ENCODE data around the gene QRFP. TPM values are rescaled to one million over a fixed set of nuclear protein-coding genes. Genes with fewer than 3 reads are reported as not detected.

The QRFP gene
- total RNA-seq, 4 donors from 2014 or later: not detected

- DNase-seq (ENCODE audit: low spot score in 2 of 2): no peak
- WGBS, 2 donors: 51 to 61% methylated on average over 15 to 16 of the region's 16 CpGs
- intact Hi-C loops (cut with DNase I; ENCODE audit: low total_unique reads): no loop called here
- no peak overlapping the region for H3K4me3 ChIP-seq (ENCODE audit: low read depth, poor library complexity, severe bottlenecking)
- no peak for TF ChIP-seq POLR2A (IDR thresholded peaks at IDR 0.05)
Observed at GRCh38 chr9:130922893-130923610, 26.4 kb upstream of the QRFP start.

- 74 to 75% methylated on average over 31 of the region's 31 CpGs for WGBS, 2 donors
- H3K4me3 ChIP-seq (ENCODE audit: low read depth, poor library complexity, severe bottlenecking): no peak overlapping the region
- intact Hi-C loops (cut with DNase I; ENCODE audit: low total_unique reads): no loop called here
- TF ChIP-seq POLR2A (IDR thresholded peaks at IDR 0.05): no peak
- TF ChIP-seq CTCF (IDR thresholded peaks at IDR 0.05): no peak
- DNase-seq (ENCODE audit: low spot score in 2 of 2): no peak
Observed at GRCh38 chr9:130921989-130922892, 25.6 kb upstream of the QRFP start.

- intact Hi-C loops (cut with DNase I; ENCODE audit: low total_unique reads): no loop called here
- H3K4me3 ChIP-seq (ENCODE audit: low read depth, poor library complexity, severe bottlenecking): no peak overlapping the region
- no peak for DNase-seq (ENCODE audit: low spot score in 2 of 2)
- WGBS, 2 donors: 62 to 69% methylated on average over 29 of the region's 29 CpGs
- TF ChIP-seq CTCF (IDR thresholded peaks at IDR 0.05) (no peak), POLR2A (IDR thresholded peaks at IDR 0.05) (no peak)
Observed at GRCh38 chr9:130921300-130921988, 24.8 kb upstream of the QRFP start.

GRCh38 chr9:130920762-130921299, 24.2 kb upstream of the QRFP start:
- no peak overlapping the region for H3K4me3 ChIP-seq (ENCODE audit: low read depth, poor library complexity, severe bottlenecking)
- DNase-seq (ENCODE audit: low spot score in 2 of 2): no peak
- no peak for TF ChIP-seq CTCF (IDR thresholded peaks at IDR 0.05)
- no peak for TF ChIP-seq POLR2A (IDR thresholded peaks at IDR 0.05)
- 71 to 74% methylated on average over 9 to 14 of the region's 14 CpGs for WGBS, 2 donors
- intact Hi-C loops (cut with DNase I; ENCODE audit: low total_unique reads): no loop called here

GRCh38 chr9:130920233-130920632, 23.6 kb upstream of the QRFP start:
- WGBS, 2 donors: 89% methylated on average over 7 of the region's 8 CpGs
- DNase-seq (ENCODE audit: low spot score in 2 of 2): no peak
- no peak overlapping the region for H3K4me3 ChIP-seq (ENCODE audit: low read depth, poor library complexity, severe bottlenecking)
- intact Hi-C loops (cut with DNase I; ENCODE audit: low total_unique reads): no loop called here
- TF ChIP-seq POLR2A (IDR thresholded peaks at IDR 0.05) (no peak), CTCF (IDR thresholded peaks at IDR 0.05) (no peak)
